ENCODE results near the gene UBR1. TPM values are rescaled to one million over a fixed set of nuclear protein-coding genes. Genes with fewer than 3 reads are reported as not detected.

UBR1 gene
- total and polyA plus RNA-seq, 2 donors from 2014 or later, result 6.0 to 36.9 TPM

DNA sequence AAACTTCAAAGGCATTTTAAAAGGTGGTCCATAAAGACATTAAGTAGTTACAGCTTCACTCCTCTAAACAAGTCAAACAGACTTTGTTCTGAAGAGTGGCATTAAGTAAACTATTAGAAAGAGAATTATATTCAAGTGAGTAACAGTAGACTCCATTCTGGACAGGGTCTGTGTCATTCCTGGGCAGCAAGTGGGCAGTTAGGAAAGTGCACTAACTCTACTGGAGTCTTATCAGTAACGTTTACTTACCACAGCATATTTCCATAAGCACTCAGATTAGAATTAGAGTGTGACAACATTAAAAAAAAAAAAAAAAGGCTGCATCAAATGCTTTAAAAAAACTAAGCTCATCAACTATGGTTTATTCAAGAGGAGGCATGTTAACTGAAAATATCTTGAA lies 10.6 kb downstream of the UBR1 start:
- DNase-seq (no peak), FAIRE-seq (no peak)
- no peaks in the 10 kb centered on the region for H3K27me3 ChIP-seq (ENCODE audit: control insufficient read depth, insufficient read depth, low read length)
- H3K27ac ChIP-seq (ENCODE audit: low read depth in 2 of 2, low read length in 2 of 2), result no peak overlapping the region
- H3K36me3 ChIP-seq (ENCODE audit: control insufficient read depth in 2 of 3, insufficient read depth in 3 of 3, low read length in 3 of 3), result peaks cover 0 to 4% (median 0%) of the 10 kb centered on the region in 3 donors
- no peak overlapping the region for H3K9ac ChIP-seq (ENCODE audit: low read length in 3 of 3)
- intact Hi-C loops (cut with DNase I), result no loop called here
- H3K4me3 ChIP-seq (ENCODE audit: low read length in 3 of 3), result no peak overlapping the region
- no peaks in the 10 kb centered on the region for H3K9me3 ChIP-seq (ENCODE audit: control insufficient read depth in 2 of 3, insufficient read depth in 1 of 3, low read length in 3 of 3)
- TF ChIP-seq, protein P1, sequence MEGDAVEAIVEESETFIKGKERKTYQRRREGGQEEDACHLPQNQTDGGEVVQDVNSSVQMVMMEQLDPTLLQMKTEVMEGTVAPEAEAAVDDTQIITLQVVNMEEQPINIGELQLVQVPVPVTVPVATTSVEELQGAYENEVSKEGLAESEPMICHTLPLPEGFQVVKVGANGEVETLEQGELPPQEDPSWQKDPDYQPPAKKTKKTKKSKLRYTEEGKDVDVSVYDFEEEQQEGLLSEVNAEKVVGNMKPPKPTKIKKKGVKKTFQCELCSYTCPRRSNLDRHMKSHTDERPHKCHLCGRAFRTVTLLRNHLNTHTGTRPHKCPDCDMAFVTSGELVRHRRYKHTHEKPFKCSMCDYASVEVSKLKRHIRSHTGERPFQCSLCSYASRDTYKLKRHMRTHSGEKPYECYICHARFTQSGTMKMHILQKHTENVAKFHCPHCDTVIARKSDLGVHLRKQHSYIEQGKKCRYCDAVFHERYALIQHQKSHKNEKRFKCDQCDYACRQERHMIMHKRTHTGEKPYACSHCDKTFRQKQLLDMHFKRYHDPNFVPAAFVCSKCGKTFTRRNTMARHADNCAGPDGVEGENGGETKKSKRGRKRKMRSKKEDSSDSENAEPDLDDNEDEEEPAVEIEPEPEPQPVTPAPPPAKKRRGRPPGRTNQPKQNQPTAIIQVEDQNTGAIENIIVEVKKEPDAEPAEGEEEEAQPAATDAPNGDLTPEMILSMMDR (IDR thresholded peaks at IDR 0.05; ENCODE audit: borderline replicate concordance, extremely low read depth, insufficient read depth), result no peak
- H3K4me1 ChIP-seq (ENCODE audit: control insufficient read depth in 2 of 3, insufficient read depth in 2 of 3, low read depth in 1 of 3, low read length in 3 of 3), result peaks cover 0 to 3% (median 0%) of the 10 kb centered on the region in 3 donors

DNA sequence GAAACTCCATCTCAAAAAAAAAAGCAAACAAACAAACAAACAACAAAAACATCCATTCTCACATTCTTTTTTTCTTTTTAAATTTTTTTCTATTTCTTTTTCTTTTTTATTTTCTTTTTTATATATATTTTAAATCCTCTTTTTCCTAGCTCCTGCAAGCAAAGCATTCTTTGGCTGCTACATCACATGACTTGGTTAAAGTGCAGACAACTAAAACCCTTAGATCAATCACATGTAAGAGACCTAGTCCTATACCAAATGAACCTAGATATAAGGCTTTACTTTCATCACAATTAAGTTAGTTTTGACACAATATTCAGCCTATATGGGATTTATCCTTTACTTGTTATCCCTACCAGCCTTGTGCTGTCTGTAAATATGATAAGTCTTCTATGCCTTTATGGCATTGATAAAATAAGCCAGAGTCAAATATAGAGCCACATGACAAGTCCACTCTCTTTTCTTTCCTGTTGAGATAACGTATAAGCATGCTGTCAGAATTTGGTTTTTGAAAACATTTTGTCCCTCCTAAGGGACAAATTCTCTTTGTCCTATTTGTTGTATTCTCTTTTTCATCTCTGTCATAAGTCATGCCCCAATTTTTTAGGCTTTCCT lies 11.3 kb downstream of the UBR1 start:
- peaks cover 0 to 3% (median 0%) of the 10 kb centered on the region in 3 donors for H3K4me1 ChIP-seq (ENCODE audit: control insufficient read depth in 2 of 3, insufficient read depth in 2 of 3, low read depth in 1 of 3, low read length in 3 of 3)
- H3K27ac ChIP-seq (ENCODE audit: low read depth in 2 of 2, low read length in 2 of 2), result no peak overlapping the region
- no peaks in the 10 kb centered on the region for H3K9me3 ChIP-seq (ENCODE audit: control insufficient read depth in 2 of 3, insufficient read depth in 1 of 3, low read length in 3 of 3)
- H3K36me3 ChIP-seq (ENCODE audit: control insufficient read depth in 2 of 3, insufficient read depth in 3 of 3, low read length in 3 of 3), result peaks cover 0 to 2% (median 0%) of the 10 kb centered on the region in 3 donors
- DNase-seq (no peak), FAIRE-seq (no peak)
- TF ChIP-seq, protein P1 (IDR thresholded peaks at IDR 0.05; ENCODE audit: borderline replicate concordance, extremely low read depth, insufficient read depth), result no peak
- intact Hi-C loops (cut with DNase I), result no loop called here
- no peak overlapping the region for H3K4me3 ChIP-seq (ENCODE audit: low read length in 3 of 3)
- H3K27me3 ChIP-seq (ENCODE audit: control insufficient read depth, insufficient read depth, low read length), result no peaks in the 10 kb centered on the region
- H3K9ac ChIP-seq (ENCODE audit: low read length in 3 of 3), result no peak overlapping the region

DNA sequence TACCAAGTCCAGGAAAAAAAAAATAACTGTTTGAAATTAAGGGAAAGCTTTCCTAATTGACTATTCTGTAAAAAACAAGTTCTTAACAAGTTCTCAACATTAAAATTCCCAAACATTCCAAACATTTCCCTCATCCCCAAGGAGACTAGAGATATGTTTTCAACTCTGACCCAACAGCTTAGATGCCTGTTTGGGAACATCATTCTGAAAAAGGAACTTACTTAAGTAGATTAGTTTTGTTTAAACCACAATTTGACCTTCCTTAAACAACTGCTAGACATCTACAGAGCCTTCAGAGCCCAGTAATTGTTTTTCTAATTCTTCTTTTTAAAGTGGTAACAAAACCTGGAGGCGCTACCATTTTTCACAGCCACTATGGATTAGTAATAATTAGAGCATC lies 12.8 kb downstream of the UBR1 start:
- Histone ChIP-seq H3K9ac (ENCODE audit: low read length in 3 of 3) (no peak overlapping the region), H3K27ac (ENCODE audit: low read depth in 2 of 2, low read length in 2 of 2) (no peak overlapping the region), H3K9me3 (ENCODE audit: control insufficient read depth in 2 of 3, insufficient read depth in 1 of 3, low read length in 3 of 3) (no peaks in the 10 kb centered on the region), H3K27me3 (ENCODE audit: control insufficient read depth, insufficient read depth, low read length) (no peaks in the 10 kb centered on the region), H3K4me1 (ENCODE audit: control insufficient read depth in 2 of 3, insufficient read depth in 2 of 3, low read depth in 1 of 3, low read length in 3 of 3) (peaks cover 0 to 3% (median 0%) of the 10 kb centered on the region in 3 donors), H3K4me3 (ENCODE audit: low read length in 3 of 3) (no peak overlapping the region), H3K36me3 (ENCODE audit: control insufficient read depth in 2 of 3, insufficient read depth in 3 of 3, low read length in 3 of 3) (peaks cover 0 to 2% (median 0%) of the 10 kb centered on the region in 3 donors)
- DNase-seq (no peak), FAIRE-seq (no peak)
- intact Hi-C loops (cut with DNase I), result no loop called here
- TF ChIP-seq, protein P1 (IDR thresholded peaks at IDR 0.05; ENCODE audit: borderline replicate concordance, extremely low read depth, insufficient read depth), result no peak

DNA sequence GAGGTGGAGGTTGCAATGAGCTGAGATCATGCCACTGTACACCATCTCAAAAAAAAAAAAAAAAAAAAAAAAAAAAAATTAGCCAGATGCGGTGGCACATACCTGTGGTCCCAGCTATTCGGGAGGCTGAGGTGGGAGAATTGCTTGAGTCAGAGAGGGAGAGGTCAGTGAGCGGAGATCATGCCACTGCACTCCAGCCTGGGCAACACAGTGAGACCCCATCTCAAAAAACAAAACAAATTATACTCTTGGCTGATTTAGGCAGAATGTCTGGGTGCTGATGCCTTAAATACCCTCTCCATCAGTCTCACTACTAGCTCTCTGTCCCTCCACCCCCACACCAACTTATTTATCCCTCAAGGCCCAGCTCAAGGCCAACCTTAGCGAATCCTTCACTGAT lies 14.0 kb downstream of the UBR1 start:
- Histone ChIP-seq H3K4me1 (ENCODE audit: control insufficient read depth in 2 of 3, insufficient read depth in 2 of 3, low read depth in 1 of 3, low read length in 3 of 3) (peaks cover 0 to 3% (median 0%) of the 10 kb centered on the region in 3 donors), H3K9me3 (ENCODE audit: control insufficient read depth in 2 of 3, insufficient read depth in 1 of 3, low read length in 3 of 3) (no peaks in the 10 kb centered on the region), H3K9ac (ENCODE audit: low read length in 3 of 3) (no peak overlapping the region), H3K36me3 (ENCODE audit: control insufficient read depth in 2 of 3, insufficient read depth in 3 of 3, low read length in 3 of 3) (no peaks in the 10 kb centered on the region), H3K27me3 (ENCODE audit: control insufficient read depth, insufficient read depth, low read length) (no peaks in the 10 kb centered on the region), H3K4me3 (ENCODE audit: low read length in 3 of 3) (no peak overlapping the region), H3K27ac (ENCODE audit: low read depth in 2 of 2, low read length in 2 of 2) (no peak overlapping the region)
- DNase-seq (no peak), FAIRE-seq (no peak)
- TF ChIP-seq, protein P1 (IDR thresholded peaks at IDR 0.05; ENCODE audit: borderline replicate concordance, extremely low read depth, insufficient read depth), result no peak
- intact Hi-C loops (cut with DNase I), result no loop called here
